Right cardiac atrium (tissue), 5 donors: ENCODE results near the gene GARRE1. TPM values are rescaled to one million over a fixed set of nuclear protein-coding genes. Genes with fewer than 3 reads are reported as not detected.
"Not testable (repeated sequence)": the region's sequence is repeated elsewhere in the genome, so short reads cannot be mapped to it uniquely, and the experiment has no call there.

Experiments used
- ATAC-seq, 2 donors: fragments of 200-7000 bp; cut with Tn5 transposase; one replicate each; pipeline versions ENCODE4 v1.8.0 to v1.9.1; 2020; ENCODE audit warnings: moderate library complexity in 2 of 2, mild to moderate bottlenecking in 1 of 2
- DNase-seq, 3 donors: peaks; one replicate each; pipeline ENCODE4 v3.0.0-alpha.2; 2020
- H3K27ac ChIP-seq: one replicate; pipeline ENCODE4 v1.5.1; 2013; ENCODE audit warnings: mild to moderate bottlenecking, low read length, control low read depth, moderate library complexity
- H3K27me3 ChIP-seq: one replicate; pipeline ENCODE4 v1.6.1; 2013; ENCODE audit not compliant: control insufficient read depth, insufficient read depth
- H3K4me1 ChIP-seq: one replicate; pipeline ENCODE4 v1.6.1; 2013; ENCODE audit warnings: low read length; ENCODE audit not compliant: control insufficient read depth, insufficient read depth
- H3K4me3 ChIP-seq: one replicate; pipeline ENCODE4 v1.5.1; 2013; ENCODE audit warnings: low read length, control low read depth
- H3K9me3 ChIP-seq: one replicate; pipeline ENCODE4 v1.6.1; 2013; ENCODE audit warnings: low read length; ENCODE audit not compliant: control insufficient read depth
- WGBS: extraction: QIAGEN DNeasy Blood & Tissue Kit; methylation state at CpG from one replicate; pipeline ENCODE4 v1.1.7; 2013; 5-methylcytosine and 5-hydroxymethylcytosine counted together
- intact Hi-C, 4 donors: fragments of 100-400 bp; cut with DNase I; formaldehyde crosslinking; loops; one replicate each; pipeline versions ENCODE4 v1.11.0 to v1.14.0; 2022 to 2023
- polyA plus RNA-seq: library from polyadenylated mRNA; stranded (reverse); fragments of 200-250 nt; gene quantifications from one replicate; pipeline ENCODE4 v1.2.3, GENCODE V29; 2013
- total RNA-seq, 4 donors: library from RNA; stranded (reverse); fragmentation: NEBNext Ultra II Directional; extraction: Animal tissue kit (Norgen Biotek cat#: 25700); gene quantifications; one replicate each; pipeline ENCODE4 v1.2.1, GENCODE V29; 2021
- donor health status: healthy with polysubstance abuse.
- donor health status: DM: no; HTN: yes; CAD: no.
- donor health status: DM: no; HTN: no; CAD: no.
- donor health status: DM: no; HTN: yes; CAD: no; lungs with severe emphysema.
- donor health status: DM: yes; HTN: yes; CAD: no.

The GARRE1 gene
- total and polyA plus RNA-seq, 5 donors: 10.6 to 22.7 (median 22.0) TPM

DNA sequence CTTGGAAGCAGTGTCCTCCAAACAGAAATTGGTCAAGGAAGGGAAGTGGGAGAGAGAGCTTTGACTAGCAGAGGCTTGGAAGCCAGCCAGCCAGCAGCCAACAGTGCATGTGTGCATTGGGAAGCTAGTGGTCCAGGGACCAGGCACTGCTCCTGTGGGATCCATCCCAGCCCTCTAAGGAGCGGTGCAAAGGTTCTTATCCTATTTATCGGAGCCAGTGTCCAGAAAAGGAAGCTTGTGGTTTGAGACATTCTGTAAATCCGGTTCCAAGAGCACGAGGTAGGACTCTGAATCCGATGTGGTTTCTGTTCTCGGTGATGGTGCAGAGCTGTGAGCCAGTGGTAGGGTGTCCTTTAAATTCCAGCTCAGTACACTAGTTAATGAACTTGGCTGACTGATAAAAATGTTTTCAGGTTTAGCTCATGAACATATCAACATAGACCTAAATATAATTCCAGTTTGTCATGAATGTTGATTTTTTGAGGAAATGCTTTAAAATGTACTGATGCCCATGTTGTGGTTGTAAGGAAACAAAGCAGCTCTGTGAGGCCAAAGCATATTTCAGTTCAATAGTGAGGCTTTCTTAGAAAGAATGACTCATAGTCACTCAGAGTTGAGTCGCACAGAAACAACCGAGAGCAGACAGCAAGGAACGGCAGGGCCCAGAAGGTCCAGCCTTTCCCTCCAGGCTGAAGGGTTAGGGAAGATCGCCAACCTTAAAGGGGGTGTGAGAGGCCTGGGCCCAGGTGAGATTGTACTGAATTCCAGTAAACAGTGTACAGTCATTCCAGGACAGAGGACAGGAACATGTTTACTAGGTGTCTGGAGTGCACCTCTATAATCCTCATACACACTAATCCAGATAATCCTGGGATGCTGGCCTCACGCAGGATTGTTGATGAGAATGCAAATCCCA, 21.5 kb upstream of the GARRE1 start:
- peak; percentile 71 to 73 for ATAC-seq
- 29% methylated on average over 11 of the region's 11 CpGs for WGBS

GRCh38 chr19:34235425-34235940, 18.9 kb upstream of the GARRE1 start:
- peaks cover 6% of the 10 kb centered on the region for H3K4me1 ChIP-seq
- DNase-seq: no peak
- WGBS: 92% methylated on average over 2 of the region's 2 CpGs
- H3K27me3 ChIP-seq: no peaks in the 10 kb centered on the region
- H3K27ac ChIP-seq: no peak overlapping the region
- ATAC-seq: no peak
- no peaks in the 10 kb centered on the region for H3K9me3 ChIP-seq
- intact Hi-C loops: no loop called here
- H3K4me3 ChIP-seq: no peak overlapping the region

More for the DNA sequence above, 21.5 kb upstream of the GARRE1 start:
- intact Hi-C loops: no loop called here
- peaks cover 6% of the 10 kb centered on the region for H3K4me1 ChIP-seq
- no peaks in the 10 kb centered on the region for H3K27me3 ChIP-seq
- peak overlapping the region; percentile 80 for H3K27ac ChIP-seq
- H3K9me3 ChIP-seq: no peaks in the 10 kb centered on the region
- H3K4me3 ChIP-seq: no peak overlapping the region
- DNase-seq: peak; percentile 64 to 86 (median 65)

DNA sequence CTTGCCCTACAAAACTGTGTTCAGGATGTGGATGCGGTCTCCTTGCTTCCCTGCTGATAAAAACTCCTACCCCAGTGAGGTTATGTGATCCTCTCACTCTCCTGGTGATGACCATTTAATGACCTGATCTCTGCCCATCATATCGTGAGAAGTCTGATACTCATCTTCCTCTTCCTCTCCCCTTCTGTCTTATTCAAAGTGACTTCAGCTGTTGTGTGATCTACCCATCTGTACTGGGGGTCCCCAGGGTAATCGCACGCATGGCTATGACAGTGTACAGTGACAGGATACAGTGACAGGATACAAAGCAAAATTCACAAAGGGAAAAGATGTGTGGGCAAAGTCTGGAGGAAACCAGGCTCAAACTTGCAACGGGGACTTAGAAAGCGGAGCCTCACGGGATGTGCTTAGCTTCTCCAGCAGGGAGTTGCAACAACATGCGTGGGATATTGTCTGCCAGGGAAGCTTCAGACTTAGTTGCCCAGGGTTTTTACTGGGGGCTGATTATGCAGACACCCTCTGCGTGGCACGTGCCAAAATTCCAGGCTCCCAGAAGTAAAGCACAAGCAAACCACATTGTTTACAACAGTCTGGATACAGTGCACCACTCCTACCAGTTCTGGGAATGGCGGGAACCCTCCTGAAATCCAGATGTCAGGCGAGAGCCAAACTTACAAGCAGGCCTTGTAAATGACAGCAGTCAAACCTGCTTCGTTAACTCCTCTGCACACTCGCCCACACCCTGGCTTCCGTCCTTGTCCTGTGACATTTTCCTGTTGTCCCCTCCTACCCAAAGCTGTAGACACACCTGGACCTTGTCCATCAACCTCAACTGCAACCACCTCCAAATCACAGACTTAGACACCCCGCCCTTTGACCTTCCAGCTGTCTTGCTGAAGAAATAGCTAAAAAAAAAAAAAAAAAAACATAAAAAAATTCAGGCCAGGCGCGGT, 18.0 kb upstream of the GARRE1 start:
- no peak overlapping the region for H3K4me3 ChIP-seq
- 69% methylated on average over 18 of the region's 18 CpGs for WGBS
- H3K27me3 ChIP-seq: no peaks in the 10 kb centered on the region
- ATAC-seq: no peak
- DNase-seq: no peak
- intact Hi-C loops: no loop called here
- peaks cover 6% of the 10 kb centered on the region for H3K4me1 ChIP-seq
- no peaks in the 10 kb centered on the region for H3K9me3 ChIP-seq
- H3K27ac ChIP-seq: no peak overlapping the region

DNA sequence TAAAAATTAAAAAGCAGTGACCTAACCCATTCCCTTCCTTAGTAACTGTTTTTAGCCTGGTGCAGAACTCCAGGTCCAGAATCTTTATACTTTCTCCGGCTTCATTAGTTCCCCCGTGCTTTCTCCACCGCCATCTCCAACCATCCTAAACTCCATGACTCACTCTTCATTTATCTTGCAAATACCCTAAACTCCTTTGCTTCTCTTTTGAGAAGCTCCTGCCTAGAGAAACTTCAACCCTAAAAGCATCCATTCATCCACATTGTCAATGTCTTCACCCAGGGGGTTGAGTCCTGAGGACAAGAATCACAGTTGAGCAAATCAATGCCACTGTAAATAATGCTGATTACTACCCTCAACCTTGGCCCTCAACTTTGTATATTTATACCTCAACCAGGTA, 17.1 kb upstream of the GARRE1 start:
- ATAC-seq: no peak
- Histone ChIP-seq H3K4me3 (no peak overlapping the region), H3K27ac (no peak overlapping the region), H3K9me3 (no peaks in the 10 kb centered on the region), H3K27me3 (no peaks in the 10 kb centered on the region), H3K4me1 (peaks cover 6% of the 10 kb centered on the region)
- no peak for DNase-seq
- WGBS: 97% methylated on average over 3 of the region's 3 CpGs
- intact Hi-C loops: no loop called here

GRCh38 chr19:34237939-34238338, 16.4 kb upstream of the GARRE1 start:
- H3K4me3 ChIP-seq: no peak overlapping the region
- 96% methylated on average over 4 of the region's 4 CpGs for WGBS

DNA sequence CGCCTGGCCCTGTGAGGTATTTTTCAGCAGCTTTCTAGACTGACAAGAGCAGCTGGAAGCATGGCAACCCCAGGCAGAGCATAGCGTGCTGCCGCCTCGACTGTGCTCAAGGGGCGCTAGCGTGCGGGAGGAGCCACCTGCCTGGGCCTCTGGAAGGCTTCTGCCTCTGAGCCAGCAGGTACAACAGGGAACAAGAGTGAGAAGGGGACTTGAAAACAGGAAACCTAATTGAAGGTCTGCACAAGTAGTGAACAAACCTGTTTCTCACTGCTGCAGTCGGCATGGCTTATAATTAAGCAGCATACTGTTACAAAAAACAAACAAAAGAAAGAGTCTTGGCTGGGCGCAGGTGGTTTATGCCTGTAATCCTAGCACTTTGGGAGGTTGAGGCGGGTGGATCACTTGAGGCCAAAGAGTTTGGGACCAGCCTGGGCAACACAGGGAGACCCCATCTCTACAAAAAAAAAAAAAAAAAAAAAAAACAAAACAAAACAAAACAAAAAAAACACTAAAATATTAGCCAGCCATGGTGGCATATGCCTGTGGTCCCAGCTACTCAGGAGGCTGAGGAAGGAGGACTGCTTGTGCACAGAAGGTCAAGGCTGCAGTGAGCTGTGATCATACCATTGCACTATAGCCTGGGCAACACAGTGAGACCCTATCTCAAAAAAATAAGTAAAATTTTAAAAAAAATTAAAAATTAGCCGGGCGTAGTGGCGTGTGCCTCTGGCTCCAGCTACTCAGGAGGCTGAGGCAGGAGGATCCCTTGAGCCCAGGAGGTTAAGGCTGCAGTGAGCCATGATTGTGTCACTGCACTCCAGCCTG, 12.6 kb upstream of the GARRE1 start:
- WGBS: 86% methylated on average over 13 of the region's 13 CpGs
- intact Hi-C loops: no loop called here

More at GRCh38 chr19:34237939-34238338, 16.4 kb upstream of the GARRE1 start:
- no peaks in the 10 kb centered on the region for H3K9me3 ChIP-seq
- peaks cover 2% of the 10 kb centered on the region for H3K4me1 ChIP-seq
- H3K27ac ChIP-seq: no peak overlapping the region
- intact Hi-C loops: no loop called here
- DNase-seq (no peak), ATAC-seq (no peak)
- no peaks in the 10 kb centered on the region for H3K27me3 ChIP-seq

GRCh38 chr19:34243138-34243875, 11.0 kb upstream of the GARRE1 start:
- H3K27me3 ChIP-seq, H3K27ac ChIP-seq, H3K4me3 ChIP-seq, intact Hi-C loops, DNase-seq, H3K4me1 ChIP-seq, H3K9me3 ChIP-seq: not testable (repeated sequence)
- peak; percentile 77 to 81 for ATAC-seq
- 93% methylated on average over 10 of the region's 10 CpGs for WGBS

More for the DNA sequence above, 12.6 kb upstream of the GARRE1 start:
- Histone ChIP-seq H3K27ac (no peak overlapping the region), H3K4me3 (no peak overlapping the region), H3K9me3 (no peaks in the 10 kb centered on the region), H3K4me1 (no peaks in the 10 kb centered on the region), H3K27me3 (no peaks in the 10 kb centered on the region)
- DNase-seq (no peak), ATAC-seq (no peak)

DNA sequence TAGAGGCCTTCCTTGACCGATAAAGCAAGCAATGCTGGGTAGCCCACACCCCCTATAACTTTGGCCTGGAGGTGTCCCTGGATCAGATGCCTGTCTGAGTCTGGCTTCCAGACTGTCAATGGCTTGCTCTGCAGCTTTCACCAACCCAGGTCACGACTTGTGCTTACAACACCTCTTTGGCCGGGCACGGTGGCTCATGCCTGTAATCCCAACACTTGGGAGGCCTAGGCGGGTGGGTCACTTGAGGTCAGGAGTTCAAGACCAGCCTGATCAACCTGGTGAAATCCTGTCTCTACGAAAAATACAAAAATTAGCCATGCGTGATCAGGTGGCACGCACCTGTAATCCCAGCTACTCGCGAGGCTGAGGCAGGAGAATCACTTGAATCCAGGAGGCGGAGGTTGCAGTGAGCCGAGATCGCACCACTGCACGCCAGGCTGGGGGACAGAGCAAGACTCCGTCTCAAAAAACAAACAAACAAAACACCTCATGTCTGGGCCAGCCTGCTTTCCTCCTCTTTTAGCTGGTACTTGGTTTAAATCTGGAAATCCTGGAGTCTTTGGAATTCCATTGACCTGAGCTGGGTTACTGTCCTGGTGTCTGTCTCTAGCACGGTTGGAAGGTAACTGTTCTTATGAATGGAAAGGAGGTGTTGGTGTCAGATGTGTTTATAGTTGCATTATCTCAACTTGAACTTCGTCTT, 10.3 kb upstream of the GARRE1 start:
- Histone ChIP-seq H3K9me3 (no peaks in the 10 kb centered on the region), H3K27me3 (no peaks in the 10 kb centered on the region), H3K27ac (no peak overlapping the region), H3K4me3 (no peak overlapping the region), H3K4me1 (no peaks in the 10 kb centered on the region)
- intact Hi-C loops: no loop called here
- DNase-seq (no peak), ATAC-seq (peak in 1 of 2 donors; percentile 48)
- WGBS: 81% methylated on average over 17 of the region's 17 CpGs

DNA sequence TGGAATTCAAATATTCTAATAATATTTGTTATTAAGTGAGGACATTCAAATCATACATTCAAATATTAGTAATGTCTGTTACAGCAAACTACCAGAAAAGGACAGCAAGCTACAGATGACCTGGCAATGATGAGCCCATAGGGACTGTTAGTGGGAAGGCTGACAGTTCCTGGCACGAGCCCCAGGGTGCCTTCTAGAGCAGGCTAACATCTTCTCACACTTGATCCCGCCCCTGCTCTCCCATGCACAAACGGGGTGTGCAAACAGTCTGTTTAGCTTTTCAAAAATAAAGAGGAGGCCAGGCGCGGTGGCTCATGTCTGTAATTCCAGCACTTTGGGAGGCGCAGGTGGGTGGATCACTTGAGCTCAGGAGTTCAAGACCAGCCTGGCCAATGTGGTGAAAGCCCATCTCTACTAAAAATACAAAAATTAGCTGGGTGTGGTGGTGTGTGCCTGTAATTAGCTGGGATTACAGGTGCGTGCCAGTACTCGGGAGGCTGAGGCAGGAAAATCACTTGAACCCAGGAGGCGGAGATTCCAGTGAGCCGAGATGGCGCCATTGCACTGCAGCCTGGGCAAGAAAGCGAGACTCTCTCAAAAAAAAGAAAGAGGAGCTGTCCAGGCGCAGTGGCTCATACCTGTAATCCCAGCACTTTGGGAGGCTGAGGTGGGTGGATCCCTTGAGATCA, 9.6 kb upstream of the GARRE1 start:
- WGBS: 77% methylated on average over 13 of the region's 13 CpGs
- DNase-seq: peak in 2 of 3 donors; percentile 66 to 67

More for the DNA sequence above, 9.6 kb upstream of the GARRE1 start:
- no peak overlapping the region for H3K4me3 ChIP-seq
- no peaks in the 10 kb centered on the region for H3K9me3 ChIP-seq
- peak; percentile 40 to 50 for ATAC-seq
- no peaks in the 10 kb centered on the region for H3K4me1 ChIP-seq
- no peak overlapping the region for H3K27ac ChIP-seq
- intact Hi-C loops: no loop called here
- no peaks in the 10 kb centered on the region for H3K27me3 ChIP-seq
